ENCODE data around the gene SEC11C. TPM values are rescaled to one million over a fixed set of nuclear protein-coding genes. Genes with fewer than 3 reads are reported as not detected.

Gene SEC11C
- total RNA-seq, 1 experiment from 2014 or later, result 49.5 TPM

DNA sequence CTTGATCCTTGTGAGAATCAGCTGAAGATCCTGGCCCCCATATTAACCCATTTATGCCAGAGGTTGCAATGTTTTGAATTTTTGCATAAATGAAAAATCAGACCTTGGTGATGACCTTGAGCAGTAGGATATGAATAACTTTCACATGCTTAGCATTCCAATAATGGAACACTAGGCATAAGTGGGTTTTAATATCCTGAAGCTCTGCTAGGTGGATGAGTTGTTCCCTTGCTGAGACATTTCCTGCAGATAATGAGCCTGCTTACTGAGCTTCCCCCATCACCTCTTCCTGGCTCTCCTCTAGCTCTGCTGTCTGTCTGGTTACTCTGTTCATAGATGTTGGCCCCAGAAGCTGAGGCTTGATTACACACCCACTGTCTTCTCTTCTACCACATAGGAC is 25.5 kb upstream of the SEC11C start (continued):
- no peak for TF ChIP-seq PRRX2 (CRISPR knock-in tag; IDR thresholded peaks at IDR 0.05)

DNA sequence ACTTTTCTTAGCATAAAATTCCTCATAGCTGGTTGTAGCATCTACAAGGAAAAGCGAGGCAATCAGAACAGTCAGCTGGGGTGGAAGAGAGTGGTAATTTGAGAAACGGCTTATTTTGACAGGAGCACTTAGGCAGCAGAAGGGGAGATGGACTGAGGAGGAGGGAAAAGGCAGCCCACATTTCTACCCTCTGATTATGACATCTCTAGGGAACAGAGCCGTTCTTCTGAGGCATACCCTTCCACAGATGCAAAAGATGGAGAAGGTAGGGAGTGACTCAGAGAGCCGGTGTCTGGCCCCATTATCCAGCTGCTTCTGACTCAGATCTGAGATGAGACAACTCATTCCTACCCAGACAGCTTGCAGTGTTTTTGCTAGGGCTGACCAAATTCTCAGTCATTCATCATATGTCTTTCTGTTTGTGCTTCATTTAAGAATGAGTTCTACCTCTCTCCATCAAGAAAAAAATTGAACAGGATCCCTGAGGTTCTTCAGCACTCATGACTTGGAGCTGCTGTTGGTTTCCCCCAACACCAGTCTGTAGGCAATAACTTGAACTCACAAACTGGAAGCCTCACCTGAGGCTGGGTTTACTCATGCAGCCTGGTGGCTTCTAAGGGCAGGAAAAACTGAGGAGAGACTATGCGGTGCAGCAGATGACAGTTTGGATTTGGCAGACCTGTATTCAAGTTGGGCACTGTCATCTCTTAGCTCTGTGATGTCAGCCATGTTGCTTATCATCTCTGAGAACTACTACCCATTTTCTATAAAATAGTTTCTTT is 15.9 kb upstream of the SEC11C start:
- no peak for TF ChIP-seq NFE2L1 (CRISPR knock-in tag; IDR thresholded peaks at IDR 0.05)
- no peak for TF ChIP-seq TEAD4 (CRISPR knock-in tag; IDR thresholded peaks at IDR 0.05)
- TF ChIP-seq ELF4 (CRISPR knock-in tag; IDR thresholded peaks at IDR 0.05; ENCODE audit: low read depth), result no peak
- no peak for TF ChIP-seq SMAD4 (CRISPR knock-in tag; IDR thresholded peaks at IDR 0.05)
- TF ChIP-seq, protein P1, sequence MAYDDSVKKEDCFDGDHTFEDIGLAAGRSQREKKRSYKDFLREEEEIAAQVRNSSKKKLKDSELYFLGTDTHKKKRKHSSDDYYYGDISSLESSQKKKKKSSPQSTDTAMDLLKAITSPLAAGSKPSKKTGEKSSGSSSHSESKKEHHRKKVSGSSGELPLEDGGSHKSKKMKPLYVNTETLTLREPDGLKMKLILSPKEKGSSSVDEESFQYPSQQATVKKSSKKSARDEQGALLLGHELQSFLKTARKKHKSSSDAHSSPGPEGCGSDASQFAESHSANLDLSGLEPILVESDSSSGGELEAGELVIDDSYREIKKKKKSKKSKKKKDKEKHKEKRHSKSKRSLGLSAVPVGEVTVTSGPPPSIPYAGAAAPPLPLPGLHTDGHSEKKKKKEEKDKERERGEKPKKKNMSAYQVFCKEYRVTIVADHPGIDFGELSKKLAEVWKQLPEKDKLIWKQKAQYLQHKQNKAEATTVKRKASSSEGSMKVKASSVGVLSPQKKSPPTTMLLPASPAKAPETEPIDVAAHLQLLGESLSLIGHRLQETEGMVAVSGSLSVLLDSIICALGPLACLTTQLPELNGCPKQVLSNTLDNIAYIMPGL (CRISPR knock-in tag; IDR thresholded peaks at IDR 0.05), result no peak
- no peak for TF ChIP-seq SP1 (CRISPR knock-in tag; conservative IDR thresholded peaks at IDR 0.05)
- POLR2A ChIA-PET, result no interaction called here
- H3K4me3 Mint-ChIP-seq, result no peak overlapping the region
- no peaks in the 10 kb centered on the region for H3K4me1 Mint-ChIP-seq
- peaks cover 14% of the 10 kb centered on the region for H3K27me3 Mint-ChIP-seq (ENCODE audit: low read depth)
- ATAC-seq (no peak), DNase-seq (ENCODE audit: low spot score) (no peak)
- no peak overlapping the region for H3K27ac Mint-ChIP-seq
- CTCF ChIA-PET, result interaction anchor here (1.0 kb wide), 1 partner anchor 39 kb away, joined by 3 read pairs; no protein-coding TSS in a partner anchor
- H3K9me3 Mint-ChIP-seq, result no peaks in the 10 kb centered on the region
- H3K36me3 Mint-ChIP-seq, result no peaks in the 10 kb centered on the region

DNA sequence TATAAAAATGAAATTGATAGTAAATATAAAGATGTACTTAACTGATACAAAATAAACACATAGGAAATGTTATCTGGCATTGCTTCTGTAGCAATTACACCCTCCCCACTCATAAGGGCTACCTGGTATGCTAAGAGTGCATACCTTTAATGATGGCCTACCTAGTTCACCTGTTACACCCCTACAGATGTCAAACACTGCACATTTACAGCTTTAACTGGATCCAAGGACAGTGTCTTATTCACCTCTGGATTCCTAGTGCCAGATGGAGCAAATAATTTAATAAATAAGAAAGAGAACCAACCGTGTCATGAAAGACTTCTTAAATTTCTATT is 15.3 kb upstream of the SEC11C start:
- DNase-seq (ENCODE audit: low spot score), result no peak
- H3K9me3 Mint-ChIP-seq, result no peaks in the 10 kb centered on the region
- H3K36me3 Mint-ChIP-seq, result no peaks in the 10 kb centered on the region
- no peaks in the 10 kb centered on the region for H3K4me1 Mint-ChIP-seq
- H3K27me3 Mint-ChIP-seq (ENCODE audit: low read depth), result peaks cover 17% of the 10 kb centered on the region
- TF ChIP-seq NR2C2 (CRISPR knock-in tag; IDR thresholded peaks at IDR 0.05) (no peak), SMAD3 (CRISPR knock-in tag; IDR thresholded peaks at IDR 0.05; ENCODE audit: borderline replicate concordance) (no peak), HMGA2 (CRISPR knock-in tag; IDR thresholded peaks at IDR 0.05) (no peak), NR1H2 (CRISPR knock-in tag; IDR thresholded peaks at IDR 0.05) (no peak), MYBL2 (CRISPR knock-in tag; IDR thresholded peaks at IDR 0.05) (no peak), NFE2L1 (CRISPR knock-in tag; IDR thresholded peaks at IDR 0.05) (no peak), OVOL2 (CRISPR knock-in tag; IDR thresholded peaks at IDR 0.05; ENCODE audit: borderline replicate concordance) (no peak), ZNF121 (CRISPR knock-in tag; IDR thresholded peaks at IDR 0.05) (no peak), ETV6 (CRISPR knock-in tag; IDR thresholded peaks at IDR 0.05) (no peak)
- TF ChIP-seq, protein P2, sequence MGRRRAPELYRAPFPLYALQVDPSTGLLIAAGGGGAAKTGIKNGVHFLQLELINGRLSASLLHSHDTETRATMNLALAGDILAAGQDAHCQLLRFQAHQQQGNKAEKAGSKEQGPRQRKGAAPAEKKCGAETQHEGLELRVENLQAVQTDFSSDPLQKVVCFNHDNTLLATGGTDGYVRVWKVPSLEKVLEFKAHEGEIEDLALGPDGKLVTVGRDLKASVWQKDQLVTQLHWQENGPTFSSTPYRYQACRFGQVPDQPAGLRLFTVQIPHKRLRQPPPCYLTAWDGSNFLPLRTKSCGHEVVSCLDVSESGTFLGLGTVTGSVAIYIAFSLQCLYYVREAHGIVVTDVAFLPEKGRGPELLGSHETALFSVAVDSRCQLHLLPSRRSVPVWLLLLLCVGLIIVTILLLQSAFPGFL (CRISPR knock-in tag; IDR thresholded peaks at IDR 0.05; ENCODE audit: borderline replicate concordance), result no peak
- TF ChIP-seq, protein P3, sequence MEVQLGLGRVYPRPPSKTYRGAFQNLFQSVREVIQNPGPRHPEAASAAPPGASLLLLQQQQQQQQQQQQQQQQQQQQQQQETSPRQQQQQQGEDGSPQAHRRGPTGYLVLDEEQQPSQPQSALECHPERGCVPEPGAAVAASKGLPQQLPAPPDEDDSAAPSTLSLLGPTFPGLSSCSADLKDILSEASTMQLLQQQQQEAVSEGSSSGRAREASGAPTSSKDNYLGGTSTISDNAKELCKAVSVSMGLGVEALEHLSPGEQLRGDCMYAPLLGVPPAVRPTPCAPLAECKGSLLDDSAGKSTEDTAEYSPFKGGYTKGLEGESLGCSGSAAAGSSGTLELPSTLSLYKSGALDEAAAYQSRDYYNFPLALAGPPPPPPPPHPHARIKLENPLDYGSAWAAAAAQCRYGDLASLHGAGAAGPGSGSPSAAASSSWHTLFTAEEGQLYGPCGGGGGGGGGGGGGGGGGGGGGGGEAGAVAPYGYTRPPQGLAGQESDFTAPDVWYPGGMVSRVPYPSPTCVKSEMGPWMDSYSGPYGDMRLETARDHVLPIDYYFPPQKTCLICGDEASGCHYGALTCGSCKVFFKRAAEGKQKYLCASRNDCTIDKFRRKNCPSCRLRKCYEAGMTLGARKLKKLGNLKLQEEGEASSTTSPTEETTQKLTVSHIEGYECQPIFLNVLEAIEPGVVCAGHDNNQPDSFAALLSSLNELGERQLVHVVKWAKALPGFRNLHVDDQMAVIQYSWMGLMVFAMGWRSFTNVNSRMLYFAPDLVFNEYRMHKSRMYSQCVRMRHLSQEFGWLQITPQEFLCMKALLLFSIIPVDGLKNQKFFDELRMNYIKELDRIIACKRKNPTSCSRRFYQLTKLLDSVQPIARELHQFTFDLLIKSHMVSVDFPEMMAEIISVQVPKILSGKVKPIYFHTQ (CRISPR knock-in tag; IDR thresholded peaks at IDR 0.05), result no peak
- TF ChIP-seq, protein P4, sequence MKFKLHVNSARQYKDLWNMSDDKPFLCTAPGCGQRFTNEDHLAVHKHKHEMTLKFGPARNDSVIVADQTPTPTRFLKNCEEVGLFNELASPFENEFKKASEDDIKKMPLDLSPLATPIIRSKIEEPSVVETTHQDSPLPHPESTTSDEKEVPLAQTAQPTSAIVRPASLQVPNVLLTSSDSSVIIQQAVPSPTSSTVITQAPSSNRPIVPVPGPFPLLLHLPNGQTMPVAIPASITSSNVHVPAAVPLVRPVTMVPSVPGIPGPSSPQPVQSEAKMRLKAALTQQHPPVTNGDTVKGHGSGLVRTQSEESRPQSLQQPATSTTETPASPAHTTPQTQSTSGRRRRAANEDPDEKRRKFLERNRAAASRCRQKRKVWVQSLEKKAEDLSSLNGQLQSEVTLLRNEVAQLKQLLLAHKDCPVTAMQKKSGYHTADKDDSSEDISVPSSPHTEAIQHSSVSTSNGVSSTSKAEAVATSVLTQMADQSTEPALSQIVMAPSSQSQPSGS (CRISPR knock-in tag; IDR thresholded peaks at IDR 0.05; ENCODE audit: borderline replicate concordance, low read depth), result no peak
- TF ChIP-seq, protein P5, sequence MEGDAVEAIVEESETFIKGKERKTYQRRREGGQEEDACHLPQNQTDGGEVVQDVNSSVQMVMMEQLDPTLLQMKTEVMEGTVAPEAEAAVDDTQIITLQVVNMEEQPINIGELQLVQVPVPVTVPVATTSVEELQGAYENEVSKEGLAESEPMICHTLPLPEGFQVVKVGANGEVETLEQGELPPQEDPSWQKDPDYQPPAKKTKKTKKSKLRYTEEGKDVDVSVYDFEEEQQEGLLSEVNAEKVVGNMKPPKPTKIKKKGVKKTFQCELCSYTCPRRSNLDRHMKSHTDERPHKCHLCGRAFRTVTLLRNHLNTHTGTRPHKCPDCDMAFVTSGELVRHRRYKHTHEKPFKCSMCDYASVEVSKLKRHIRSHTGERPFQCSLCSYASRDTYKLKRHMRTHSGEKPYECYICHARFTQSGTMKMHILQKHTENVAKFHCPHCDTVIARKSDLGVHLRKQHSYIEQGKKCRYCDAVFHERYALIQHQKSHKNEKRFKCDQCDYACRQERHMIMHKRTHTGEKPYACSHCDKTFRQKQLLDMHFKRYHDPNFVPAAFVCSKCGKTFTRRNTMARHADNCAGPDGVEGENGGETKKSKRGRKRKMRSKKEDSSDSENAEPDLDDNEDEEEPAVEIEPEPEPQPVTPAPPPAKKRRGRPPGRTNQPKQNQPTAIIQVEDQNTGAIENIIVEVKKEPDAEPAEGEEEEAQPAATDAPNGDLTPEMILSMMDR (IDR thresholded peaks at IDR 0.05), result no peak
- TF ChIP-seq, protein P6, sequence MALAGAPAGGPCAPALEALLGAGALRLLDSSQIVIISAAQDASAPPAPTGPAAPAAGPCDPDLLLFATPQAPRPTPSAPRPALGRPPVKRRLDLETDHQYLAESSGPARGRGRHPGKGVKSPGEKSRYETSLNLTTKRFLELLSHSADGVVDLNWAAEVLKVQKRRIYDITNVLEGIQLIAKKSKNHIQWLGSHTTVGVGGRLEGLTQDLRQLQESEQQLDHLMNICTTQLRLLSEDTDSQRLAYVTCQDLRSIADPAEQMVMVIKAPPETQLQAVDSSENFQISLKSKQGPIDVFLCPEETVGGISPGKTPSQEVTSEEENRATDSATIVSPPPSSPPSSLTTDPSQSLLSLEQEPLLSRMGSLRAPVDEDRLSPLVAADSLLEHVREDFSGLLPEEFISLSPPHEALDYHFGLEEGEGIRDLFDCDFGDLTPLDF (CRISPR knock-in tag; IDR thresholded peaks at IDR 0.05), result no peak
- TF ChIP-seq, protein P7, sequence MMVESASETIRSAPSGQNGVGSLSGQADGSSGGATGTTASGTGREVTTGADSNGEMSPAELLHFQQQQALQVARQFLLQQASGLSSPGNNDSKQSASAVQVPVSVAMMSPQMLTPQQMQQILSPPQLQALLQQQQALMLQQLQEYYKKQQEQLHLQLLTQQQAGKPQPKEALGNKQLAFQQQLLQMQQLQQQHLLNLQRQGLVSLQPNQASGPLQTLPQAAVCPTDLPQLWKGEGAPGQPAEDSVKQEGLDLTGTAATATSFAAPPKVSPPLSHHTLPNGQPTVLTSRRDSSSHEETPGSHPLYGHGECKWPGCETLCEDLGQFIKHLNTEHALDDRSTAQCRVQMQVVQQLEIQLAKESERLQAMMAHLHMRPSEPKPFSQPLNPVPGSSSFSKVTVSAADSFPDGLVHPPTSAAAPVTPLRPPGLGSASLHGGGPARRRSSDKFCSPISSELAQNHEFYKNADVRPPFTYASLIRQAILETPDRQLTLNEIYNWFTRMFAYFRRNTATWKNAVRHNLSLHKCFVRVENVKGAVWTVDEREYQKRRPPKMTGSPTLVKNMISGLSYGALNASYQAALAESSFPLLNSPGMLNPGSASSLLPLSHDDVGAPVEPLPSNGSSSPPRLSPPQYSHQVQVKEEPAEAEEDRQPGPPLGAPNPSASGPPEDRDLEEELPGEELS (CRISPR knock-in tag; IDR thresholded peaks at IDR 0.05), result no peak
- H3K4me3 Mint-ChIP-seq, result no peak overlapping the region
- ChIA-PET POLR2A (no interaction called here), CTCF (no interaction called here)
- ATAC-seq, result no peak
- no peak overlapping the region for H3K27ac Mint-ChIP-seq

Measured in WTC11 (cell line).